Measurements from ENCODE around the gene SLC26A2. TPM values are rescaled to one million over a fixed set of nuclear protein-coding genes. Genes with fewer than 3 reads are reported as not detected.
"Not testable (repeated sequence)": the region's sequence is repeated elsewhere in the genome, so short reads cannot be mapped to it uniquely, and the experiment has no call there.

The SLC26A2 gene
- total RNA-seq, 2 donors from 2014 or later: 4.6 to 5.2 TPM

- no peak for DNase-seq
- no peaks in the 10 kb centered on the region for H3K9me3 ChIP-seq (ENCODE audit: control insufficient read depth, low read length, poor library complexity, severe bottlenecking)
- H3K4me3 Mint-ChIP-seq: no peak overlapping the region
- peaks cover 35% of the 10 kb centered on the region for H3K27me3 Mint-ChIP-seq
- H3K27ac Mint-ChIP-seq: peak overlapping the region; percentile 72
- peaks cover 3% of the 10 kb centered on the region for H3K4me1 Mint-ChIP-seq
- ATAC-seq: no peak
- no peaks in the 10 kb centered on the region for H3K36me3 Mint-ChIP-seq (ENCODE audit: low read depth)
These were observed 18.8 kb upstream of the SLC26A2 start for GRCh38 chr5:149941795-149942194.

DNA sequence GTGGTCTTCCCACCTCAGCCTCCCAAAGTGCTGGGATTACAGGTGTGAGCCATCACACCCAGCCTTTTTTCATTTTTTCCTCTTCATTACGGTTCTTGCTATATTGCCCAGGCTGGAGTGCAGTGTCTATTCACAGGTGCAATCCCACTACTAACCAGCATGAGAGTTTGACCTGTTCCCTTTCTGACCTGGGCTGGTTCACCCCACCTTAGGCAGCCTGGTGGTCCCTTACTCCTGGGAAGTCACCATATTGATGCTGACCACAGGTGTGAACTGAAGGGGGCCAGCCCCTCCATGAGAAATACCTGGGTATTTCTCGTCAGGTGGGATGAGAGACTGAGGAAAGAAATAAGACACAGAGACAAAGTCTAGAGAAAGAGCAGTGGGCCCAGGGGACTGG is 18.4 kb upstream of the SLC26A2 start:
- DNase-seq (no peak), ATAC-seq (no peak)
- Mint-ChIP-seq H3K4me3 (no peak overlapping the region), H3K4me1 (peaks cover 3% of the 10 kb centered on the region), H3K27ac (peak overlapping the region; percentile 72), H3K27me3 (peaks cover 35% of the 10 kb centered on the region), H3K36me3 (ENCODE audit: low read depth) (no peaks in the 10 kb centered on the region)
- H3K9me3 ChIP-seq (ENCODE audit: control insufficient read depth, low read length, poor library complexity, severe bottlenecking): no peaks in the 10 kb centered on the region

- not testable (repeated sequence) for DNase-seq; H3K27ac Mint-ChIP-seq; H3K4me1 Mint-ChIP-seq; H3K36me3 Mint-ChIP-seq (ENCODE audit: low read depth); ATAC-seq; H3K4me3 Mint-ChIP-seq; H3K9me3 ChIP-seq (ENCODE audit: control insufficient read depth, low read length, poor library complexity, severe bottlenecking)
- peaks cover 31% of the 10 kb centered on the region for H3K27me3 Mint-ChIP-seq
These were observed 17.8 kb upstream of the SLC26A2 start for GRCh38 chr5:149942741-149943169.

DNA sequence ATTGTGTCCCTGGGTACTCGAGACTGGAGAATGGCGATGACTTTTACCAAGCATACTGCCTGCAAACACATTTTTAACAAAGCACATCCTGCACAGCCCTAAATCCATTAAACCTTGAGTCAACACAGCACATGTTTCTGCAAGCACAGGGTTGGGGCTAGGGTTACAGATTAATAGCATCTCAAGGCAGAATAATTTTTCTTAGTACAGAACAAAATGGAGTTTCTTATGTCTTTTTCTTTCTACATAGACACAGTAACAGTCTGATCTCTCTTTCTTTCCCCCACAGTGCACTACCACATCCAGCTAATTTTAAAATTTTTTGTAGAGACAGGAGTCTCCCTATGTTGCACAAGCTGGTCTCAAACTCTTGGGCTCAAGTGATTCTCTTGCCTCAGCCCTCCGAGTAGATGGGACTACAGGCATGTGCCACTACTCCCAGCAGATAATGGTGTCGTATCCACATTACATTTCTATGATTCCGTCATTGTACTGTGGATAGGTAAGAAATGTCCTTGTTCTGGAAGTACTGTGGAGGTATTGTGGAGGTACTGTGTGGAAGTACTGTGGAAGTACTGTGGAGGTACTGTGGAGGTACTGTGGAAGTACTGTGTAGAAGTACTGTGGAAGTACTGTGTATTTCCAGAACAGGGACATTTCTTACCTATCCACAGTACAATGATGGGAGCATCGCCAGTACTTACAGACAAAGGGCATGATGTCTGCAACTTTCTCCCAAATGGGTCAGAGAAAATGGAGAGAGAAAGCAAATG is 17.2 kb upstream of the SLC26A2 start:
- not testable (repeated sequence) for H3K36me3 Mint-ChIP-seq (ENCODE audit: low read depth); H3K4me3 Mint-ChIP-seq; H3K27ac Mint-ChIP-seq; H3K4me1 Mint-ChIP-seq; H3K9me3 ChIP-seq (ENCODE audit: control insufficient read depth, low read length, poor library complexity, severe bottlenecking); ATAC-seq; DNase-seq
- H3K27me3 Mint-ChIP-seq: peaks cover 34% of the 10 kb centered on the region

DNA sequence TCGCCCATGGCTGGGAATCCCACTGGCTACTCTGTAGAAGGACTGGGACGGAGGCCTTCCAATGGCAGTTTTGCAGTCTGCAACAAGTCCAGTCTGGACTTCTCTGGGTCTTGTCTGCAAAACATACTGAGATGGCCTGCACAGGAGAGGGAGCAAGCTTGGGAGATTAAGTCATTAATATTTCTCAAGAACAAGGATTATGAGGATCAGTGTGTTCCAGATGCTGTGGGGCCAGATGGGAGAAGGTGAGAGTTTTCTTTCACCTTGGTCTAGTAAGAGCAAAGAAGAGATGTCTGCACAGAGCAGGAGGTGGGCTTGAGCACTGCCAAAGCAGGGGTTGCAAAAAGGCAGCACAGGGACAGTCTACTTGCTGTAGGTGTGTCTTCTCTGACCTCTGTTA is 15.9 kb upstream of the SLC26A2 start, which contains the start of gene PDE6A:
TSS of gene PDE6A (minus strand) at position 128 of the 400 bp plus-strand sequence. CDS start at position 8, 120 bp downstream.
- no peak within 1 kb of the TSS for H3K27ac Mint-ChIP-seq
- DNase-seq (no peak), ATAC-seq (no peak)
- peaks cover 3% of the 10 kb centered on the region for H3K4me1 Mint-ChIP-seq
- H3K4me3 Mint-ChIP-seq: no peak within 1 kb of the TSS
- H3K9me3 ChIP-seq (ENCODE audit: control insufficient read depth, low read length, poor library complexity, severe bottlenecking): no peaks in the 10 kb centered on the region
- H3K27me3 Mint-ChIP-seq: peaks cover 45% of the 10 kb centered on the region
- peaks cover 4% of the 10 kb centered on the region for H3K36me3 Mint-ChIP-seq (ENCODE audit: low read depth)

- peaks cover 4% of the 10 kb centered on the region for H3K36me3 Mint-ChIP-seq (ENCODE audit: low read depth)
- H3K27me3 Mint-ChIP-seq: peaks cover 45% of the 10 kb centered on the region
- no peaks in the 10 kb centered on the region for H3K9me3 ChIP-seq (ENCODE audit: control insufficient read depth, low read length, poor library complexity, severe bottlenecking)
- H3K4me1 Mint-ChIP-seq: peaks cover 3% of the 10 kb centered on the region
- ATAC-seq (no peak), DNase-seq (no peak)
- no peak overlapping the region for H3K4me3 Mint-ChIP-seq
- no peak overlapping the region for H3K27ac Mint-ChIP-seq
These were observed 14.4 kb upstream of the SLC26A2 start for GRCh38 chr5:149946118-149946517.

DNA sequence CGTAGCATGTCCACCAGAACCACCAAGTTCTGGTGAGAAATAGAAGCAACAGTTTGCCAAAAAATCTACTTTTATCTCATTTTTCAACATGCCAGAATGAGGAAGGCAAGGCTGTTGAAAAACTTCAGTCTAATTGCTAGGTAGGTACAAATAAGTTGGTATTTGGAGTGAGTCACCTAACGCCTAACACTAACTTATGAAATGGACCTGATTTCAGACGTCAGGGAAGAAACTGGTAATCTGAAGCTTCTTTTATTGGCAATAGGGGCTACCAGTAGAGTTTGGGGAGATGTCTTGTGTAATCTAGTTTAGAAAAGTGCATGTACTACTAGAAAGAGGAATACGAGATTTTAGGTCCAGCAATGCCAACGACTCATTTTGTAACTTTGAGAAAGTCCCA is 11.6 kb upstream of the SLC26A2 start:
- DNase-seq (no peak), ATAC-seq (no peak)
- H3K4me3 Mint-ChIP-seq: no peak overlapping the region
- peaks cover 44% of the 10 kb centered on the region for H3K27me3 Mint-ChIP-seq
- no peaks in the 10 kb centered on the region for H3K4me1 Mint-ChIP-seq
- H3K36me3 Mint-ChIP-seq (ENCODE audit: low read depth): peaks cover 4% of the 10 kb centered on the region
- no peaks in the 10 kb centered on the region for H3K9me3 ChIP-seq (ENCODE audit: control insufficient read depth, low read length, poor library complexity, severe bottlenecking)
- no peak overlapping the region for H3K27ac Mint-ChIP-seq

DNA sequence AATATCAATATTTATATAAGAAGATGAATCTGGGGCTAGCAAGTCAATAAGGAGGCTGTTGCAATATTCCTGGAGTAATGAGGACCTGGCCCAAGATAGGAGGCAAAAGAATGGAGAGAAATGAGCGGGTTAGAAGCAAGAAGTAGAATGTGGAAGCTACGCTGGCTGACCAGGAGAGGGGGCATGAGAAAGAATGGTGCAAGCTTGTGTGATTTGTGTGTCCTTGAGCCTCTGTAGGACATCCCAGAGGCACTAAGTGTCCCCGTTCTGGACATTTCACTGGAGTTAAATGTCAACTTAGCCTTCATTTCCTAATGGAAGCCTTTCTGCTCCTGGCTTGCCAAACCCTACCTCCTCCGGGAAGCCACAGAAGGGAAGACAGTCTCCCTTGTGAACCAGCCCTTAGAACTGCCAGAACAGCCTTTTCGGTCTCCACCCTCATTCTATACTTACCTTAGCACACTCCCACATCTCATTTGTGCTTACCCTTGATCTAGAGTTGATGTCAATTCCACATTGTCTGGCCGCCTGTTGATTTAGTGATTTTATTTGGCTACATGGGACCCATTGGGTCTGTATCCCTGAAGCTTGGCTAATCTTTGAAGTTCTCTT is 9.3 kb upstream of the SLC26A2 start:
- Mint-ChIP-seq H3K4me3 (no peak overlapping the region), H3K36me3 (ENCODE audit: low read depth) (peaks cover 4% of the 10 kb centered on the region), H3K27me3 (peaks cover 40% of the 10 kb centered on the region), H3K4me1 (no peaks in the 10 kb centered on the region), H3K27ac (no peak overlapping the region)
- H3K9me3 ChIP-seq (ENCODE audit: control insufficient read depth, low read length, poor library complexity, severe bottlenecking): no peaks in the 10 kb centered on the region
- ATAC-seq (no peak), DNase-seq (no peak)

DNA sequence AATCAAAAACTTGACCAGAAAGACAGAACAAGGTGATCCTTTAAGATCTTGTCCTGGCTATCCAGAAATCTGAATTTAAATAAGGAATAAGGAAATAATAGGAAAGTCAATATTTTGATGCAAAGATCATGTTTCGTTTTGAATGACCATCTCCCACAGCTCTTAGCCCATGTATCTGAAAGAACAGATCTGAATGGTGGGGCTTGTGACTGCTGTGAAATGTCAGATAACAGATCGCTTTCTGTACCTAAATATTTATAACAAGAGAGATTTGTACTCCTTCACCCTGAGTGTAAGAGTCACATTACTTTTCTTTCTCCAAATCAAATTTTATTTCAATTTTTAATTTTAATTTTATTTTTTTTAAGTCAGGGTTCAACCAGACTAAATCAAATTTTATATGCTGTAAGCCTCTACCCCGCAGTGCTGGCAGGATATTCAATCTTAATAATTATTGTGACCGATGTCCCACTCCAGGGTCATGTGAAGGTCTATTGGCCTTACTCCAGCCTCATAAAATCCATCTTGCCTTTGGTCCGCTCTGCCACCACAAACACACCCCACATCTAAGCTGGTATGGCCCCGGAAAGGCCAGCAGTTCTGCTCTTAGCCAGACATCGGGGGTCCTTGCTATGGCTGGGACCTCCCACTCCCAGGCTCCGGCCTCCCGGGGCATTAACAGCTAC is 7.0 kb upstream of the SLC26A2 start:
- Mint-ChIP-seq H3K27me3 (peaks cover 21% of the 10 kb centered on the region), H3K27ac (no peak overlapping the region), H3K36me3 (ENCODE audit: low read depth) (peaks cover under 1% of the 10 kb centered on the region), H3K4me1 (no peaks in the 10 kb centered on the region), H3K4me3 (no peak overlapping the region)
- ATAC-seq: no peak
- no peak for DNase-seq
- H3K9me3 ChIP-seq (ENCODE audit: control insufficient read depth, low read length, poor library complexity, severe bottlenecking): no peaks in the 10 kb centered on the region

GRCh38 chr5:149954798-149955197 is 5.8 kb upstream of the SLC26A2 start:
- Mint-ChIP-seq H3K36me3 (ENCODE audit: low read depth) (no peaks in the 10 kb centered on the region), H3K27me3 (peaks cover 11% of the 10 kb centered on the region), H3K4me3 (no peak overlapping the region), H3K4me1 (peaks cover 8% of the 10 kb centered on the region), H3K27ac (no peak overlapping the region)
- DNase-seq (no peak), ATAC-seq (no peak)
- H3K9me3 ChIP-seq (ENCODE audit: control insufficient read depth, low read length, poor library complexity, severe bottlenecking): no peaks in the 10 kb centered on the region

DNA sequence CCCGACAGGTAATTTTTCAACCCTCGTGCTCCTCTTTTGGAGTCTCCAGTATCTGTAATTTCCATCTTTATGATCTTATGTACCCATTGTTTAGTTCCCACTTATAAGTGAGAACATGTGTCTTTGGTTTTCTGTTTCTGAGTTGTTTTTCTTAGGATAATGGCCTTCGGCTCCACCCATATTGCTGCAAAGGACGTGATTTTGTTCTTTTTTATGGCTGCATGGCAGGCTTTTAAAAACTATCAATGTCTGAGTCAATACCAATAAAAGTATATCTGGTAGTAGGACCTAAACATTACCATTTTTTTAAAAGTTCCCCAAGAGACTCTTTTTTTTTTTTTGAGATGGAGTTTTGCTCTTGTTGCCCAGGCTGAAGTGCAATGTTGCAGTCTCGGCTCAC is 3.9 kb upstream of the SLC26A2 start:
- H3K9me3 ChIP-seq (ENCODE audit: control insufficient read depth, low read length, poor library complexity, severe bottlenecking): no peaks in the 10 kb centered on the region
- Mint-ChIP-seq H3K27ac (no peak overlapping the region), H3K36me3 (ENCODE audit: low read depth) (no peaks in the 10 kb centered on the region), H3K4me1 (peaks cover 22% of the 10 kb centered on the region), H3K4me3 (no peak overlapping the region), H3K27me3 (peaks cover 2% of the 10 kb centered on the region)
- DNase-seq (no peak), ATAC-seq (no peak)

DNA sequence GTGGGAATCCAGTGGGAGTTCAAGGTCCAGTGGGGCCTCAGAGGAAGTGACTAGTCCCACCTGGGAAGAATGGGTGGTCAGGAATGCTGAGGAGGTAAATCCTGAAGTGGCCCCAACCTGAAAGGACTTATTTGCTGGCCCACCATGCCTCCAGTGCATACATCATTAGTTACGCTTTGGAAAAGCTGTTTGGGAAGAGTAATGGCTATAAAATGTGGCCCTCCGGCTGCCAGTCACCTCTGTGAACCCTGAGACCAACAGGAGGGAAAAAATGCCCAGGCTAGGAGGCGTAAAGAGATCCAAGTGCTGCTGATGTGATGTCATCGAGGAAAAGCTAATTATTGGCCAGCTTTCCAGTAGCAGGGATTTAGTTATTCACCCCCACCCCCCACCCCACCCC is 2.7 kb upstream of the SLC26A2 start:
- H3K9me3 ChIP-seq (ENCODE audit: control insufficient read depth, low read length, poor library complexity, severe bottlenecking): no peaks in the 10 kb centered on the region
- ATAC-seq: no peak
- Mint-ChIP-seq H3K36me3 (ENCODE audit: low read depth) (peaks cover 2% of the 10 kb centered on the region), H3K27ac (no peak overlapping the region), H3K4me1 (peaks cover 31% of the 10 kb centered on the region), H3K27me3 (no peaks in the 10 kb centered on the region), H3K4me3 (no peak overlapping the region)
- no peak for DNase-seq

DNA sequence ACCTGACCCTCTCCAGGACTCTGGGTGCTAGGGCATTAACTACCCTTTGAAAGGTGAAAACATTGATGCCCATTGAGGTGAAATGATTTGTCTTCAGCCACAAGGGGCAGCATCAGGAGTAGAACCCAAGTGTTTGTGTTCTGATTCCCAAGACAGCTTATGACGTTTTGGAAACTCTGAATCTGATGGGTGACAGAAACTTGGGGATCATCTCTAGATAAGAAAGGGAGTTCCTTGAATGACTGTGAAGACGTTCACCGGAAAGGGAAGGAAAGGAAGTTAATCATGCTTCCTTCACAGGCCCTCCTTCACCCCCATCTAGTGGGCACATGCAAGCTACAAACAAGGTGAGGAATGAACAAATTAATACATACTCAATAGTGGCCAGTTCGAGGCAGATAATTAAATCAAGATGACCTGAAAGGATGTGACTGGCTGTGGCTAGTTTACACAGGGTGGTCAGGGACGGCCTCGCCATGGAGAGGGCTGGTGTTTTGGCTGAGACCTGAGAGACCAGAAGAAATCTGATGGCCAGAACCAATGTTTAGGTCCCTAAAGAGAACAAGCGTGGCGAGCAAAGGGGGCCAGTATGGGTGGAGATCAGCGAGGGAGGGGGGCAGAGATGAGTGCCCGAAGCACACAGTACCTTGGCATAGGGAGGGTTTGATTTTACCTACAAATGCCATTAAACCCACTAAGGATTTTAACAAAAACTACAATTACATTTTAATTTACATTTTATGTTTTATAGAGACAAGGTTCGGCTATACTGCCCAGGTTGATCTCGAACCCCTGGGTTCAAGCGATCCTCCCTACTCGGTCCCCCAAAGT is 937 bp upstream of the SLC26A2 start:
- H3K27me3 Mint-ChIP-seq: no peaks in the 10 kb centered on the region
- peaks cover 31% of the 10 kb centered on the region for H3K4me1 Mint-ChIP-seq
- peak overlapping the region; percentile 94 for H3K4me3 Mint-ChIP-seq
- H3K9me3 ChIP-seq (ENCODE audit: control insufficient read depth, low read length, poor library complexity, severe bottlenecking): no peaks in the 10 kb centered on the region
- ATAC-seq (no peak), DNase-seq (no peak)
- peak overlapping the region; percentile 97 for H3K27ac Mint-ChIP-seq
- peaks cover 2% of the 10 kb centered on the region for H3K36me3 Mint-ChIP-seq (ENCODE audit: low read depth)

Data from T-helper 17 cell (primary cell).